ENCODE results near the gene ACTR3. TPM values are rescaled to one million over a fixed set of nuclear protein-coding genes. Genes with fewer than 3 reads are reported as not detected.

Gene ACTR3
- total RNA-seq, 1 experiment from 2014 or later: 180 TPM

- H4K5ac ChIP-seq (ENCODE audit: insufficient read length, low read depth, low read length): no peak overlapping the region
- no peak for TF ChIP-seq CTCF (conservative IDR thresholded peaks at IDR 0.05)
- Mint-ChIP-seq H3K4me3 (no peak overlapping the region), H3K9me3 (peaks cover 12 to 18% of the 10 kb centered on the region in 2 experiments; a peak in 4 of 5 replicates), H3K36me3 (ENCODE audit: insufficient read depth in 1 of 3, low read depth in 3 of 3) (peaks cover 2 to 15% (median 3%) of the 10 kb centered on the region in 3 experiments; a peak in 4 of 7 replicates), H3K27me3 (ENCODE audit: low read depth) (peaks cover 2% of the 10 kb centered on the region; the same call in 1 of the 2 replicates), H3K27ac (no peak overlapping the region), H3K4me1 (no peaks in the 10 kb centered on the region; a peak in 2 of 4 replicates)
- H3K79me2 ChIP-seq (ENCODE audit: insufficient read depth, low read length): no peaks in the 10 kb centered on the region
- H3K4me2 ChIP-seq (ENCODE audit: insufficient read depth, insufficient read length, low read length): no peak overlapping the region
- no peaks in the 10 kb centered on the region for H3K79me1 ChIP-seq (ENCODE audit: insufficient read depth, low read depth, low read length, poor library complexity, severe bottlenecking)
- H2BK120ac ChIP-seq (ENCODE audit: low read depth, low read length, poor library complexity, severe bottlenecking): no peak overlapping the region
- H3K9ac ChIP-seq (ENCODE audit: extremely low read depth, insufficient read length, low read length): no peak overlapping the region
- H3K4ac ChIP-seq (ENCODE audit: low read depth, low read length): no peak overlapping the region
- H3K23me2 ChIP-seq (ENCODE audit: insufficient read length, low read depth, low read length, poor library complexity, severe bottlenecking): no peaks in the 10 kb centered on the region
- H2BK12ac ChIP-seq (ENCODE audit: insufficient read length, low read depth, low read length): no peak overlapping the region
- H4K91ac ChIP-seq (ENCODE audit: insufficient read length, low read depth, low read length): no peak overlapping the region
- H2AFZ ChIP-seq (ENCODE audit: low read length): no peak overlapping the region
- no CpG with 5 or more reads among the region's 2 CpGs for WGBS (ENCODE audit: extremely low coverage, insufficient read length, low lambda C conversion rate)
- no peak overlapping the region for H2BK5ac ChIP-seq (ENCODE audit: insufficient read length, low read length)
- no peaks in the 10 kb centered on the region for H3K4me1 ChIP-seq (ENCODE audit: insufficient read depth, low read length)
- no peak overlapping the region for H2BK15ac ChIP-seq (ENCODE audit: low read depth, low read length)
- H3K23ac ChIP-seq (ENCODE audit: insufficient read length, low read depth, low read length): no peak overlapping the region
- no peak overlapping the region for H3K56ac ChIP-seq (ENCODE audit: insufficient read length, low read depth, low read length)
- H2AK5ac ChIP-seq (ENCODE audit: insufficient read length, low read length): no peak overlapping the region
- H3K27me3 ChIP-seq (ENCODE audit: insufficient read depth, low read length): no peaks in the 10 kb centered on the region
- no peaks in the 10 kb centered on the region for H4K20me1 ChIP-seq (ENCODE audit: control insufficient read depth, insufficient read depth, insufficient read length)
- H3K18ac ChIP-seq (ENCODE audit: insufficient read length, low read depth, low read length): no peak overlapping the region
- no peak overlapping the region for H3T11ph ChIP-seq (ENCODE audit: low read length)
- H2BK20ac ChIP-seq (ENCODE audit: low read depth, low read length, poor library complexity, severe bottlenecking): no peak overlapping the region
- H3K27ac ChIP-seq (ENCODE audit: insufficient read length, low read depth, low read length): no peak overlapping the region
- no peak overlapping the region for H4K8ac ChIP-seq (replicated peaks; ENCODE audit: insufficient read length, low read depth, low read length)
- no peaks in the 10 kb centered on the region for H3K9me3 ChIP-seq (ENCODE audit: control insufficient read depth, low read depth, low read length)
- no peak for DNase-seq
- no peak overlapping the region for H3K14ac ChIP-seq (ENCODE audit: insufficient read depth, low read length)
Measured at GRCh38 chr2:113846429-113846828, 43.5 kb upstream of the ACTR3 start.
